Mesothelial cell of epicardium (in vitro differentiated cells): ENCODE results near the gene LACTB. TPM values are rescaled to one million over a fixed set of nuclear protein-coding genes. Genes with fewer than 3 reads are reported as not detected.

Experiments used
- DNase-seq, 2 experiments: peaks; one replicate each; pipeline ENCODE4 v3.0.0; 2021; ENCODE audit warnings: low spot score in 2 of 2; ENCODE audit not compliant: unreplicated experiment in 2 of 2
- H3K27ac Mint-ChIP-seq: 2 replicates; pipeline ENCODE4 v1.8.0; 2021; ENCODE audit warnings: mixed read lengths
- H3K27me3 Mint-ChIP-seq: 2 replicates; pipeline ENCODE4 v1.8.0; 2021; ENCODE audit warnings: low read depth, mixed read lengths
- H3K36me3 Mint-ChIP-seq: 2 replicates; pipeline ENCODE4 v1.8.0; 2021; ENCODE audit warnings: mixed read lengths
- H3K4me1 Mint-ChIP-seq: 2 replicates; pipeline ENCODE4 v1.8.0; 2021; ENCODE audit warnings: mixed read lengths
- H3K4me3 Mint-ChIP-seq: 2 replicates; pipeline ENCODE4 v1.8.0; 2021; ENCODE audit warnings: mild to moderate bottlenecking, moderate library complexity, mixed read lengths
- H3K9me3 Mint-ChIP-seq: 2 replicates; pipeline ENCODE4 v1.8.0; 2021; ENCODE audit warnings: mixed read lengths
- total RNA-seq: library from RNA; stranded (reverse); gene quantifications from 3 replicates; pipeline ENCODE4 v1.2.1, GENCODE V29; 2021
- TF ChIP-seq, protein P1 (sequence below): fragments of 200-600 bp; sonication (generic); IDR thresholded peaks from one replicate; pipeline ENCODE4 v1.5.0; 2021; ENCODE audit warnings: antibody characterized with exemption; ENCODE audit not compliant: unreplicated experiment

Gene LACTB
- total RNA-seq, 1 donor from 2014 or later = 8.2 TPM

GRCh38 chr15:63110428-63111026 lies 11.1 kb upstream of the LACTB start:
- Mint-ChIP-seq H3K27ac (no peak overlapping the region), H3K4me1 (peaks cover 13% of the 10 kb centered on the region), H3K27me3 (no peaks in the 10 kb centered on the region), H3K4me3 (no peak overlapping the region), H3K36me3 (no peaks in the 10 kb centered on the region), H3K9me3 (peaks cover 9% of the 10 kb centered on the region)
- DNase-seq = no peak
- TF ChIP-seq, protein P1, sequence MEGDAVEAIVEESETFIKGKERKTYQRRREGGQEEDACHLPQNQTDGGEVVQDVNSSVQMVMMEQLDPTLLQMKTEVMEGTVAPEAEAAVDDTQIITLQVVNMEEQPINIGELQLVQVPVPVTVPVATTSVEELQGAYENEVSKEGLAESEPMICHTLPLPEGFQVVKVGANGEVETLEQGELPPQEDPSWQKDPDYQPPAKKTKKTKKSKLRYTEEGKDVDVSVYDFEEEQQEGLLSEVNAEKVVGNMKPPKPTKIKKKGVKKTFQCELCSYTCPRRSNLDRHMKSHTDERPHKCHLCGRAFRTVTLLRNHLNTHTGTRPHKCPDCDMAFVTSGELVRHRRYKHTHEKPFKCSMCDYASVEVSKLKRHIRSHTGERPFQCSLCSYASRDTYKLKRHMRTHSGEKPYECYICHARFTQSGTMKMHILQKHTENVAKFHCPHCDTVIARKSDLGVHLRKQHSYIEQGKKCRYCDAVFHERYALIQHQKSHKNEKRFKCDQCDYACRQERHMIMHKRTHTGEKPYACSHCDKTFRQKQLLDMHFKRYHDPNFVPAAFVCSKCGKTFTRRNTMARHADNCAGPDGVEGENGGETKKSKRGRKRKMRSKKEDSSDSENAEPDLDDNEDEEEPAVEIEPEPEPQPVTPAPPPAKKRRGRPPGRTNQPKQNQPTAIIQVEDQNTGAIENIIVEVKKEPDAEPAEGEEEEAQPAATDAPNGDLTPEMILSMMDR = no peak

DNA sequence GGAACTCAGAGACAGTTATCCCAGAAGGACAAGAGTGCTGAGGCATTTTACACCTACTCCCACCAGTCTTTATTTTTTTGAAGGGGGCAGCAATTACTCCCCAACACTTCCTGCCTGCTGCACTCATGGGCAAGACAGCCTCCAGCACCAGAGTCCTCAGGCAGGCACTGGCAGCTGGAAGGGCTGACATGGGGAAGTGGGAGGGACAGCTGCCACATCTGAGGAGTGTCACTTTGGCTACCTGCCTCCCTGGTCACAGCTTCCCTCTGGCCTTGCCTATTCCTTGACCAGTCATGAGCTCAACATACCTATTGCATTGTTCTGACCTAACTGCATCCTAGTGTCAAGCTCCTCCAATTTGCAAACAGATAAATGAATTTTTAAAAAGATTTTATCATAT lies 10.2 kb upstream of the LACTB start:
- Mint-ChIP-seq H3K9me3 (peaks cover 5% of the 10 kb centered on the region), H3K27ac (no peak overlapping the region), H3K36me3 (no peaks in the 10 kb centered on the region), H3K4me3 (no peak overlapping the region), H3K27me3 (no peaks in the 10 kb centered on the region), H3K4me1 (peaks cover 13% of the 10 kb centered on the region)
- TF ChIP-seq, protein P1 = no peak
- no peak for DNase-seq

DNA sequence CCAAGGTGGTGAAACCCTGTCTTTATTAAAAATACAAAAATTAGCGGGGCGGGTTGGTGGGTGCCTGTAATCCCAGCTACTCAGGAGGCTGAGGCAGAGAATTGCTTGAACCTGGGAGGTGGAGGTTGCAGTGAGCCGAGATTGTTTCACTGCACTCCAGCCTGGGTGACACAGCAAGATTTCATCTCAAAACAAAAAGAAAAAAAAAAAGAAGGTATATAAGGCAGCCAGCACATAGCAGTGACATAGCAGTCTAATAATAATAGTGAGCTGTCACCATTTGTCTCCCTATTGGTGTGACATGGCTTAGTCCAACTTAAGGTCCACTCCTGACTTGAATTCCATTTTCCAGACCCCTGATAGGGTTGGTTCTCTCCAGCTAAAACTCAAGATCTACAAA lies 8.8 kb upstream of the LACTB start:
- H3K4me3 Mint-ChIP-seq = no peak overlapping the region
- DNase-seq = no peak
- peaks cover 11% of the 10 kb centered on the region for H3K4me1 Mint-ChIP-seq
- no peaks in the 10 kb centered on the region for H3K27me3 Mint-ChIP-seq
- no peaks in the 10 kb centered on the region for H3K36me3 Mint-ChIP-seq
- H3K9me3 Mint-ChIP-seq = peaks cover 5% of the 10 kb centered on the region
- TF ChIP-seq, protein P1 = no peak
- no peak overlapping the region for H3K27ac Mint-ChIP-seq

- TF ChIP-seq, protein P1 = no peak
- Mint-ChIP-seq H3K4me1 (no peaks in the 10 kb centered on the region), H3K27ac (no peak overlapping the region), H3K36me3 (peaks cover 3% of the 10 kb centered on the region), H3K27me3 (no peaks in the 10 kb centered on the region), H3K4me3 (no peak overlapping the region), H3K9me3 (peaks cover 7% of the 10 kb centered on the region)
- DNase-seq = no peak
Observed at GRCh38 chr15:63114465-63114864, 7.2 kb upstream of the LACTB start.

GRCh38 chr15:63118854-63119253 lies 2.8 kb upstream of the LACTB start:
- H3K36me3 Mint-ChIP-seq = peaks cover 5% of the 10 kb centered on the region
- no peaks in the 10 kb centered on the region for H3K27me3 Mint-ChIP-seq
- H3K9me3 Mint-ChIP-seq = peaks cover 13% of the 10 kb centered on the region
- H3K27ac Mint-ChIP-seq = no peak overlapping the region
- no peak for DNase-seq
- no peak overlapping the region for H3K4me3 Mint-ChIP-seq
- TF ChIP-seq, protein P1 = no peak
- peaks cover 9% of the 10 kb centered on the region for H3K4me1 Mint-ChIP-seq
